Measurements from ENCODE around the gene EMID1.

GRCh38 chr22:29258407-29259252 is 52.9 kb downstream of the EMID1 start:
- no peak for TF ChIP-seq CTCF (IDR thresholded peaks at IDR 0.05)
- no peak for TF ChIP-seq POLR2A (IDR thresholded peaks at IDR 0.05)

All from testis (tissue), 2 donors.